NT2/D1 (cell line): Measurements from ENCODE around the gene NPTXR.

Source experiments
- SUZ12 ChIP-seq: IDR thresholded peaks from 2 replicates; pipeline ENCODE4 v1.6.1; 2011; ENCODE audit not compliant: insufficient read length, insufficient read depth; ENCODE audit errors: extremely low read depth
- ZNF274 ChIP-seq: IDR thresholded peaks from 2 replicates; pipeline ENCODE4 v1.6.1; 2011; ENCODE audit warnings: mild to moderate bottlenecking, low read depth, low read length

GRCh38 chr22:38793317-38793716 is 50.5 kb downstream of the NPTXR start:
- TF ChIP-seq SUZ12 (no peak), ZNF274 (no peak)
